Measurements from ENCODE around the gene MFSD11.
"Not testable (repeated sequence)": the region's sequence is repeated elsewhere in the genome, so short reads cannot be mapped to it uniquely, and the experiment has no call there.

- TF ChIP-seq CTCF (IDR thresholded peaks at IDR 0.05; ENCODE audit: low read depth, low read length, poor library complexity, severe bottlenecking); EZH2phosphoT487 (IDR thresholded peaks at IDR 0.05; ENCODE audit: borderline replicate concordance, low read length): not testable (repeated sequence)
Measured at GRCh38 chr17:76731800-76732733, 5.9 kb upstream of the MFSD11 start.
